Measurements from ENCODE around the gene LDLRAD3.

The LDLRAD3 gene

DNA sequence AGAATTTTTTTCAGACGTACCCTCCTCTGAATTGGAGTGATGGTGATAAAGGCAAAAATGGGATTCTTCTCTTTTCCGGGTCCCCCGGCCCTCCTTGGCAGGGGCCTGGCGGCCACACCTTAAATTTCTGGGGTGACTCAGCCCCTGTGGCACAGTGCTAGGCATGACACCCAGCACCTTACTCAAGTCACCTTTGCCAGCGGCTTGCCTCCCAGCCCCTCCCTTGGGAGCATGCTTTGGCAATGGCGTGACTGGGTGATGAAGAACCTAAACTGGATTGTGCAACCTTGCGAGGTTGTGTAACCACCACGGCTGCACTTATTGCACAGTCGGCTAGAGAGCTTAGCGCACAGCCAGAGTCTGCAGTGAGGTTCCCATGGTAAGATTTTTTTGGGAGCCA lies 16.2 kb upstream of the LDLRAD3 start:
- DNase-seq (ENCODE audit: low spot score), result no peak

DNA sequence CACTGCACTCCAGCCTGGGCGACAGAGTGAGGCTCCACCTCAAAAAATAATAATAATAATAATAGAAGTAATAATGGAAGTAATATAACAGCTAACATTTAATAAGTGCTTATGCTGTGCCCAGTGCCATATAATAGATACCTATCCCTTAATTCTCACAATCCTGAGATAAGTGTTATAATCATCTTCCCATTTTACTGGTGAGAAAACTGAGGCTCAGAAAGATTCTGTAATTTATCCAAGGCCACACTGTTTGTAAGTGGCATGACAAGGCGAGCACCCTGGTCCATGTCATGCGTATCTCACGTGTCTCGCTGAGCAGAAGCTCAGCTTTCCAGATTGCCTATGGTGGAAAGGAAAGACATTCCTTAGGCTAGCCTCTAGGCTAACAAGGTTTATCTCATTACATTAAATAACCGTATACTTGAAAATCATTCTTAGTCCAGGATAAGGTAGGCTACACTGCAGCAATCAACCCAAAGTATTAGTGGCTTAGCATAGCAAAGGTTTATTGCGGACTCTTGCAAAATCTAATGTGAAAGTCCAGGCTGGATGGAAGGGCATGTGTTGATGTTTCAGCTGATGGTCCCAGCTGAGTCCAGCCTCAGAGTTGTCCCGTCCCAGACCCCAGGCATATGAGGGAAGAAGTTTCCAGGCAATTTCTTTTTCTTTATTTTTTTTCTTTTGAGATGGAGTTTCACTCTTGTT lies 15.0 kb upstream of the LDLRAD3 start:
- DNase-seq (ENCODE audit: low spot score), result no peak

DNA sequence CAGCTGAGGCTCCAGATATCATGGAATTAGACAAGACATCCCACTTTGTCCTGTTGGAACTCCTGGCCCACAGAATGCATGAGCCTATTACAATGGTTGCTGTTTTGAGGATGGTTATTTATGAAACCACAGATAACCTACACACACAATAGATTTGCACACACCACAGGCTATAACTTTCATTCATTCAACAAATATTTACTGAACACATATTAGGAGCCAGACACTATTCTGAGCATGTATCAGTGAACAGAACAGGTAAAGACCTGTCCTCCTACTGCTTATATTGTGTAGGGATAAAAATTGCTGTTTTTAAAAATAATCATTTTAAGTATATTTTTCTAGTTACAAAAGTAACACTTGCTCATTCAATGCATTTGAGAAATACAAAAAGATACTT lies 13.4 kb upstream of the LDLRAD3 start:
- no peak for DNase-seq (ENCODE audit: low spot score)

DNA sequence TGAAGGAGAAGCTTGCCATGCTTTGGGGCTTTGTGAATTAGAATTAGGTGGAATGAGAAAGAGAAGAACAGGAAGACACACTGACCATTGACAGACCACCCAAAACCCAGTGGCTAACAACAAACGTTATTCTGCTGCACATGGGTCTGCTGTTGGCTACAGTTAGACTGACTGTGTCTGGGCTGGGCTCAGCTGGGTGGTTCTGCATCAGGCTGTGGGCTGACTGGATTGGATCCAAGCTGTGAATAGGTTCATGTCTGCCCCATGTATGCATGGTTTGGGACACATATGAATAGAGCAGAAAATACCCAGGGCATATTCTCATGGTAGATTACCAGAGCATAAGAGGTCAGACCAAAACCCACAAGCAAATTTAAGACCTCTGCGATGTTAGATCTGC lies 11.7 kb upstream of the LDLRAD3 start:
- DNase-seq (ENCODE audit: low spot score), result no peak

DNA sequence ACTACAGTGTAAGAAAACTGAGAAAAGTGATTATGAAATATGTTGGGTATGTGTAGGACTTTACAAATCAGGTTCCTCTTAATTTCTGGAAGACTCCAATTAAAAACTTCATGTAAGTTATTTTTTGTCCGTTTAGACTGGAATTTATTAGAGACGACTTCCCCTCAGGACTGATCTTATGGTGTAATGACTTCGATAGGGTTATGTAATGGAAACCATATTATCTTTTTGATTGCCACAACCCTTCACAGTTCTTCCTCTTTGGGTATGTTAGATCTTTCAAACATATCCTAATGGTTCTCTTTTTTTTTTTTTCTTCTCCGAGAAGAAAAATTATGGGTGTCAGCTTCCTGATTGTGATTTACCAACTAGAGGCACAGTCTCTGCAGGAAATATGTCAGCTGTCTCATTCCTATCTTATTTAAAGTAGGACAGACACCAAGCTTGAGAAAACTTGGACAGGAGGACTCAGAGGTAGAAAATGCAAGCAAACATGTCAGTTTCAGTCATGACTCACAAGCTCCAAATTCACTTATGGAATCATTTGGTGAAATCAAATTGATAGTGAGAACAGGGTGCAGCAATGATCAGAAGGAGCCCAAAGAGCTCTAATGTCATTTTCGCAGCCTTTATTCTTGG lies 11.1 kb upstream of the LDLRAD3 start:
- no peak for DNase-seq (ENCODE audit: low spot score)

DNA sequence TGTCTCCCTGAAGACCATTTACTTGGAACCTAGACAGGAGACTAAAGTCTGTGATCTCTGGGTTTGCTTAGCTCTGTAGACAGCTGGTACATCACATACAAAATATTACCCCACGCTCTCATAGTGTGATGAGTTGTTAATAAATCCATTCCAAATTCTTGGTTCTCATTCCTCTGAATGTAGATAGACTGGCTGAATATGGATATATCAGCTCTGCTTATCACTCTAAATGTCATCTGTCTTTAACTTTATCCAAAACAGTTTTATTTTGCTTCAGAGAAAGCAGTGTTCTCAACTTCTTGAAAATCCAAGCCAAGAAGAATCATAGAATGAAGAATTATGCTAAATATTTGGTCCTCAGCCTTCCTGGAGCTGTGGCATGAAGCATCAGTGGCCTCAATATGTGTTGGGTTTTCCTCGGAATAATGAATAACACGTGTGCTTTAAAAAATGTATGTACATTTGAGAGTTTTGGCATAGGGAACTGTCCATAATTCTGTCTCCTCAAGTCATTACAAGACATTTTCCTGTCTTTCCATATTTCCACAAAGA lies 10.5 kb upstream of the LDLRAD3 start:
- no peak for DNase-seq (ENCODE audit: low spot score)

DNA sequence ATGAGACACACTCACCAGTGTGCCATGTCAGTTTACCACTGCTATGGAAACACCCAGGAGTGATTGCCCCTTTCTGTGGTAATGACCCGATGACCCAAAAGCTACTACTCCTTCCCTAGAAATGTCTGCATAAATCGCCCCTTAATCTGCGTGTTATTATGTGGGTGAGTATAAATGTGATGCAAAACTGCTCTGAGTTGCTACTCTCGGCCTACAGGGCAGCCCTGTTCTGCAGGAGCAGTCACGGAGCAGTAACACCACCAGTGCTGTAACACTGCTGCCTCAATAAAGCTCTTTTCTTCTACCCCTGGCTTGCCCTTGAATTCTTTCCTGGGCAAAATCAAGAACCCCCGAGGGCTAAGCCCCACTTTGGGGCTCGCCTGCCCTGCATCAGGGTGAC lies 9.6 kb upstream of the LDLRAD3 start:
- no peak for DNase-seq (ENCODE audit: low spot score)

DNA sequence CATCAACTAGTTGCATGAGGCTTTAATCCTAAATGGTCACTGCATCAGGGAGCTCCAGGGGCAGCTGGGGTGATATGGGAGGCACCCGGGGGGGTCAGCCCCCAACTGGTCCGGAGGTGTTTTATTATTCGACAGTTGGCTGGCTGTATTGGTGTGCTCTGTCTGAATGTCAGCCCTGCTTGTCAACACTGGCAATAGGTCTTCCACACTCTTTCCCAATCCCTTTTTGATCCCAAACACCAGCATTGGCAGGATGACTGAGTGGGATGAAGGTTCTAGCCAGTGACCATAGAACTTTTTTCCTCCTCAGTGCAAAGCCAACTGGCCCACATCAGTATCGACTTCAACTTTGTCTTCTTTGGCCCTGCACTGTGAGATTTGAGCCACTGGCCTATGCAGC lies 8.9 kb upstream of the LDLRAD3 start:
- no peak for DNase-seq (ENCODE audit: low spot score)

DNA sequence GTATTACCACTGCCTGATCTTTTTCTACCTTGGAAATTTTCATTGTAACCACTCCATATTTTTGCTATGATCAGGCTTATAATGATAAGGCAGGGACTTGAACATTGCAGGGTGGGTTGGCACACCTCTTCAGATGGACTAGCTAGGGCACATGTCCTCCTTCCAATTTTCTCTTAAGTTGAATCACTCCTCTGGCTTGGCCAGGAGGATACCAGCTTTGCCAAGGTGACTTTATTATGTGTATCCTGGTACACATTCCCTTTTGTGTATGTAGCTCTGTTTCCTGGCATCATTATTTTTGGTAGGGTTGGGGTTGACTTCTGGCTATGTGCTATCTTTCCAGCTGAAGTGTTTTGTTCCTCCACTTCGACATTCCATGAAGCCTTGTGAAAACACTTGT lies 8.5 kb upstream of the LDLRAD3 start:
- no peak for DNase-seq (ENCODE audit: low spot score)

DNA sequence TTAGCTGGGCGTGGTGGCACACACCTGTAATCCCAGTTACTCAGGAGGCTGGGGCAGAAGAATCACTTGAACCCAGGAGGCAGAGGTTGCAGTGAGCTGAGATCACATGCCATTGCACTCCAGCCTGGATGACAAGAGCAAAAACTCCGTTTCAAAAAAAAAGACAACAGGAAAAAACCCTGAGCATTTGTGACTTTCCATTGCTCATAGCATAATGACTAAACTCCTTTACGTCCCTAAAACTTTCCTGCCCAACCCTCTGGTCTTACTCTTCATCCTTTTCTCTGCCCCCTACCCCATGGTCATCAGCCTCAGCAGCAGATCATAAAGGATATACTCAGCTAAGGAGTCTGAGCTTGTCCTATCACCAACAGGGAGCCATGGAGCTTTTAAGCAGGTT lies 6.8 kb upstream of the LDLRAD3 start:
- DNase-seq (ENCODE audit: low spot score), result no peak

DNA sequence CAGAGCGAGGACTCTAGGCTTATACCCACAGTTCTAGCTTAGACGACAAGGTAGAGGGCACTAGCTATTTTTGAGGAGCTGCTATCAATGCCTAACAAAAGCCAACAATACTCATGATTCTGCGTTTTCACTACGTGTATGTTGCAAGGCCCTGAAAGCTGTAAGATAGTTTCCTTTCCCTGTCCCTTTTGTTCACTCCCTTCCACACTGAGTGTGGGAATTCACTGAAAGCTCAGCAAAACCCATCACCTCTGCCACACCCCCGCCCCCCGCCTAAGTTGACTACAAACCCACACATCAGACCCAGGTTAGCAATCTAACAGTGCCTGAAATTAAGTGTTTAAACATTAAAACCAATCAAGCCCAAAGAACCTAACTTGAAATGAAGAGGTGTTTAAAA lies 6.2 kb upstream of the LDLRAD3 start:
- DNase-seq (ENCODE audit: low spot score), result no peak

DNA sequence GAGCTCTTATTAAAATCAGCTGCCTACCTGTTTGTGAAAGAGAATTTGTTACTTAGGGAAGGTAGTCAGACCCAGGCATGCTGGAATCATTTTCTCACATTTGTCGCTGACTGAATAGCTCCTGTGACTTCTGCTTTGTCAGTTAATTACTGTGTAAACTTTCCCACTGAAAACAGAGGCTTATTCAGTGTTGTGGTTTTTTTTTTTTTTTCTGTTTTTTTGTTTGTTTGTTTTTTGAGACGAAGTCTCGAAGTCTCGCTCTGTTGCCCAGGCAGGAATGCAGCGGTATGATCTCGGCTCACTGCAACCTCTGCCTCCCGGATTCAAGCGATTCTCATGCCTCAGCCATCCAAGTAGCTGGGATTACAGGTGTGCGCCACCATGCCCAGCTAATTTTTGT lies 5.6 kb upstream of the LDLRAD3 start:
- DNase-seq (ENCODE audit: low spot score), result no peak

DNA sequence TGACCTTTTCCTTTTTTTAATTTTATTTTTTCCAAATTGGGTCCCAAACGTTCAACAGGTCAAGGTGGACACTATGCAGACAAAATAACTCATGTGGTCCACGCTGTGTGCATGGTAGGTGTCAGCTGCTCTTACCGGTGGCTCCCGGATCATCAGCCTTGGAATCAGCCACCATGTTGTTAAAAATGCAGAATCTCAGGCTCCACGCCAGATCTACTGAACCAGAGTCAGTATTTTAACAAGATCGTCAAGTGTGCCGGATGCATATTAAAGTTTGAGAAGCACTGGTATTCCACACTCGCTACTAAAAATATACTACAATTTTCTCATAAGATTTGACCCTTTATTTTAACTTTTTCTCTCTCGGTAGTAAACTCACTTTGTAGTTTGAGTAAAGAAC lies 553 bp upstream of the LDLRAD3 start:
- no peak for DNase-seq (ENCODE audit: low spot score)

DNA sequence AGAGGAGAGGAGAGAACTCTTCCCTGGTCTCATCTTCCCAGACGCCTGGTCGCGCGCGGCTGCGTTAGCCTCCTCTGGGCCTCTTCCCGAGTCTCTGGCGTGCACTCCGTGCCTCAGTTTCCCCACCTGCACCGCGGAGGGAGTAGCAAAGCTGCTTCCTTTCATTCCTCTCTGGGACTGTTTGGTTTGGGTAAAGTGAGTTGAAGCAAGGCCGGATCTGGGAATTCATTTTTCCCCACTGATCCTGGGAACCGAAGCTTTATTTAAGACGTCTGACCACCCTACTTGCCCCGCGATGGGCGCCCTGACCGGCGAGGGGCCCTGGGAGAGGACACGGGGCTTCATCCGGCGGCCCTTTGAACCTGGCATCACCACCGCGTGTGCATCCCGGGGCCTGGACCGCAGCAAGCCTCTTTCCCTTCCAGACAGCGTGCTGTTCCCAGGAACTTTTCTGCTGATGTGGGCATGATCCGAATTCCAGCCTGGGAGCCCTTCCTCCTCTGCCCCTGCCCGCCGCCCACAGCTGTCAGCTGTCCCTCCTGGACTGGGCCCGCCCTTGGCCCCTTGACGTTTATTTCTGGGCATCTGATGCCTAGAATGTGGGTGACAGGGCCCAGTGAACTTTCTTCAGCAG lies 758 bp downstream of the LDLRAD3 start:
- DNase-seq (ENCODE audit: low spot score), result peak; percentile 34

DNA sequence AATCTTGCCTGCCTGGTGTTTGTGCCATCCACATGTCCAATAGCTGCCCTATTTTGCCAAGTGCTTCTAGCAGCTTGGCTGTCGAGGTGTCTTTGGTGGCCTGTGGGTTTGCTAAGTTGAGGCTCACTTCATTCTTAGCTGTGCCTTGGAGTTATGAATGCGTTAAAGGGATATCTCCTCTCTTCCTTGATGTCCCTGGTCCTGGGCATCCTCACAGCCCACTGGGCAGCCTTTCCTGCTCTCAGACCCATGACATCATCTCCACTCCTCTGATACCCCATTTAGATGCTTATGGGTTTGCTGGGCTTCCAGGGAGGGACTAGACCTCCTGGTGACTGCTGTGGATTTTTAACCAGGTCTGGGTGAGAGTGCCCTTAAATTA lies 1.3 kb downstream of the LDLRAD3 start:
- DNase-seq (ENCODE audit: low spot score), result no peak

DNA sequence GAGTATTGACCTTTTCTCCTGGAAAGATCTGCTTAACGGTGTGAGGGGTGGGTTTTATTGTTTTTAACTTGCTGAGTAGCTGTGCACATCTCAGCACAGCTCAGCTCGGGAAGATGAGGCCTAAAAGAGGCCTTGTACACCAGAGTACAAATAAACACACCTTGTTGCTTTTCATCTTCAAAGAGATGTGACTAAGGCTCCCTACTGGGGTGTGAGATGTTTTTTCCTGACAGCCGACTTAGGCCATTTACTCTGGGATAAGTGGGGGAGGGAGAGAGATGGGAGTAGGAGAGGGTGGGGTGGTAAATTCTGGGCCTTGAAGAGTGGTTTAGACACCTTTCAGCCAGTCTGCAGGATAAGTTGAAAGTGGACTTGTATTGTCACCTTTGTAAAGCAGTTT lies 2.9 kb downstream of the LDLRAD3 start:
- no peak for DNase-seq (ENCODE audit: low spot score)

DNA sequence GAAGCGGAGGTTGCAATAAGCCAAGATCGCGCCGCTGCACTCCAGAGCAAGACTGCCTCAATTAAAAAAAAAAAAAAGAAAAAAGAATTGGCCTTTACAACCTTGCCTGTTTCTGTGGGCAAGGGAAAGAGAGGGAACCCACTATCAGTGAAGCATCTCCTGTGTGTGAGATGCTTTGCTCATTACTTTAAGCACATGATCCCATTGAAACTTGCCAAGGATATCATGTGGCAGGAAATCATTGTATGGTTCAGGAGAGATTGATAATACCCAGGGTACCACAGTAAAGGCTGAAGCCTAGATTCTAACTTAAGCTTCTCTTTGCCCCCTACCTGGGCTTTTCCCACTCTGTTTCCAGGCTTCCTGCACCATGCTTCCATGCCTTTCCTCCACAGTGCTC lies 3.6 kb downstream of the LDLRAD3 start:
- no peak for DNase-seq (ENCODE audit: low spot score)

DNA sequence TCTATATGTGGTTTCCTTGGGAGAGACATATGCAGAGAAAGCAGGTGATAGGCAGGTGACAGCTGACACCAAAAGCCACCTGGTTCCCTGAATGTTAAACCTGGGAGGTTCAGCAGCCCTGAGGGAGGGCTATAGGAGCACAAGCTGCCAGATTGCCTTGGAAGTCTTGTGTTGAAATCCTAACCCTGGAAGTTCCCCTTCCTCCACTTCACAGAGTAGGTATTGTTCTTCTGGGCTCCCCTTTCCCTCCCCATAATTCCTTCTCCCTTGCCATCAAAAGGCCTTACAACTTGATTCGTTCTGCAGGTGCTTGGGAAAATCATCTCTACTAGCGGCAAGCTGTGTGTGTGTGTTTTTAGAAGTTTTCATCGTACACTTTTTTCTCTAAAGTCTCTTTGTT lies 5.4 kb downstream of the LDLRAD3 start:
- DNase-seq (ENCODE audit: low spot score), result no peak

DNA sequence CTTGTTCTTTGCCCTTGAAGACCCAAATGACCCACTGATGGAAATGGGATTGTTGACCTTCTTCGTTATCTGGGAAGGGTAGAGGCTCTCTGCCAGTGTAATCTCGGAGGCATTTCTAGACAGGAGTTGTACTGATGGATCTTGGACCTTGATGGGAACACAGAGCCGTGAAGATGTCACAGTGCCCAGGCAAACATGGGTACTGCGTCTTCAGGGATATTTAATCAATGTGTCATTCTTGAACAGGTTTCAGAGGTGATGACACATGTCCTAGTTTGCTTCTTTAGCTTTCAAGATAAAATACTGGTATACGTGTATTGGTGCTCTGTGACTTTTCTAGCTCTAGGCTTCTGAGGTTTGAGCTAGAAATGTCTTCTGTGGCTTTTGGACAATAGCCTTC lies 6.2 kb downstream of the LDLRAD3 start:
- DNase-seq (ENCODE audit: low spot score), result no peak

DNA sequence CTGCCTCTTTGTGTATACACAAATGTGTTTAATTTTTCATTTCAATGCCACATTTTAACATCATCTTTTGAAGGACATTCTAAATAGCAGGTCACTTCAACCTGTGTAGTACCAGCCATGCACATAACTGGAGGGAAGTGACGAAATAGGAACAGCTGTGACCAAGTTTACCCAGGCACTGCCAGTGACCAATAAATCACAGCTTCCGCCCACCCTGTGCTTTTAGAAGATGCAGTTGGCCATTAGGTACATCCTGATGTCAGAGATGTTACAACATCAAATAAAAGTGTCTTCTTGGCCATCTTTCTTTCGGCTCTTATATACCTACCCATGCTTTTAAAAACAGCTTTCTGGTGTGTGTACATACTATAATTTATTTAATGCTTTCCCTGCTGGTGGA lies 7.8 kb downstream of the LDLRAD3 start:
- DNase-seq (ENCODE audit: low spot score), result no peak

DNA sequence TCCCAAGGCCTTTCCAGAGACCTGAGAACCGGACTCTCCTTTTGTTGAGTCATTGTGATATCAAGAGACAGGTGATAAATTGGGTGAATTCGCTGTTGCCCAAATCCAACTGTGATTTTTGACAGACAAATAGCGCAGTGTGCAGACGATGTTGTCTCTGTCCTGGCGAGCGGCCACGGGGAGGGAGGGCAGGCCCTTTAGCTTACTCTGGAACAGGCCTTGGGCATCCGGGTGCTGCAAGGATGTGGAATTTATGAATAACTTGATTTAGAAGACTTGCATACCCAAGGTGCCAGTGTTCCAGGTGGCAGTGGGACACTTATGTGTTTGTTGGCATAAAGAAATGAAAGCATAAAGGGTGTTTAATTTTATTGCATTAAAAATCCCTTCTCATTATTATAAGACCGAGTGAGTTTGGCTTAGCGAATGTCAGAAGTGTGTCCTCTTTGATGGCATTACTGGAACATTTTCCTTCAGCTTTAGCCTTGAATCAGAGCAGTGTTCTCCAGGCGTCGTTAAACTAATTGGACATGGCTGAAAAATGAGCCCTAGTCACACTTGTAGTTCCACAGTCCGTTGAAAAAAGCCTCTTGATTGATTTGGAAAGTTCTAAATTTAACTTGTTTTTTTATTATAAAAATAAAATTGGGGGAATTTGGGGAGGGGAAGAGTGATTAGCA lies 9.4 kb downstream of the LDLRAD3 start:
- DNase-seq (ENCODE audit: low spot score), result no peak

DNA sequence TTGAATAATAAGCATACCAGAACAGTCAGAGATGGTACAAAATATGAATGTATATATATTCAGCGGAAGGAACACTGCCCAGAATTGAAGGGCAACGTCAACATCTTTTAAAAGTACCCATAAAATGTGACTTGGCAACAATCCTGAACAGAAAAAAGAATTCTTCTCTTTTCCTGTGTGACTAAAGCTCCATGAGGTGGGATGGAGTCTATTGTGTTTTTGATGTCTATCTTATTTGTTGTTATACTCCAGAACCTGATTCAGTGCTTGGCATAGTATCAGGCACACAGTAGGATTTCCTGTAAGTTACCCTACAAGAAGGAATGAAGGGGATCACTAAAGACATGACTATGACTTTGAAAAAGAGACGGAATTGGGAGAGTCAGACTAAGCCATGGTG lies 10.3 kb downstream of the LDLRAD3 start:
- no peak for DNase-seq (ENCODE audit: low spot score)

DNA sequence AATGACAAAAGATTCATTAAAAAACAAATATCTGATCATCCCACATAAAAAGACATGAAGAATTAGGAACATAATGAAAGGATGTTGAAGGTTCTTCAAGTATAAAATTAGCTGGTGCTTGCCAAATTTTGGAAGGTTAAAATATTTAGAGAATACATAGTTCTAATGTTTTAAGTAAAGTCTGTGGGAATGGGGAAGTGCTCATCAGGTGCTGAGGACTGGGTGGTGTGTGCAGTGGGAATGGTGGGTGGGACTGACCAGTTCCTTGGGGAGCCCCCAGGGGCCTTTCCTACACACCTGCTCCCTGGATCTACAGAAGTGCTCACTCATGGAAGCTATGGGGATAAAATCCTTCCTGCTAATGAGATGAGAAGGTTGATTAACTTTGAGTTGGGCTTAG lies 11.8 kb downstream of the LDLRAD3 start:
- DNase-seq (ENCODE audit: low spot score), result no peak
